Stomach (tissue), 9 donors: ENCODE results near the gene CYSLTR2. TPM values are rescaled to one million over a fixed set of nuclear protein-coding genes. Genes with fewer than 3 reads are reported as not detected.

Experiments used
- DNase-seq, 2 donors: peaks; one replicate each; pipeline versions ENCODE4 v3.0.0 to v3.0.0-alpha.2; 2013 to 2019
- H3K27ac ChIP-seq, 5 donors: fragments of 200-600 bp in 4 of 5; sonication (generic) in 4 of 5; one replicate each; pipeline ENCODE4 v1.5.1; 2013 to 2019; ENCODE audit warnings: mild to moderate bottlenecking in 1 of 5, moderate library complexity in 1 of 5
- H3K27me3 ChIP-seq, 3 donors: fragments of 200-600 bp; sonication (generic); one replicate each; pipeline ENCODE4 v1.5.1; 2017 to 2019; ENCODE audit warnings: mixed run types in 1 of 3
- H3K36me3 ChIP-seq, 4 donors: fragments of 200-600 bp; sonication (generic); 1 replicate in 3 of 4; 2 replicates in 1 of 4; pipeline ENCODE4 v1.5.1; 2016 to 2019
- H3K4me1 ChIP-seq, 4 donors: fragments of 200-600 bp; sonication (generic); one replicate each; pipeline ENCODE4 v1.5.1; 2016 to 2019
- H3K4me3 ChIP-seq, 4 donors: fragments of 200-600 bp; sonication (generic) in 3 of 4; one replicate each; pipeline ENCODE4 v1.5.1; 2016 to 2019; ENCODE audit warnings: mild to moderate bottlenecking in 1 of 4
- H3K9me3 ChIP-seq, 4 donors: fragments of 200-600 bp; sonication (generic); one replicate each; pipeline ENCODE4 v1.5.1; 2016 to 2019
- EP300 ChIP-seq: sonication (generic); formaldehyde crosslinking; IDR thresholded peaks from one replicate; pipeline ENCODE4 v1.6.1; 2017; ENCODE audit warnings: antibody characterized with exemption
- POLR2A ChIP-seq, 4 donors: fragments of 450-650 bp; IDR thresholded peaks; one replicate each; pipeline ENCODE4 v1.6.1; 2016; ENCODE audit warnings: antibody characterized with exemption in 4 of 4, control low read depth in 2 of 4, mild to moderate bottlenecking in 1 of 4, moderate library complexity in 1 of 4
- POLR2AphosphoS5 ChIP-seq, 3 donors: sonication (generic); formaldehyde crosslinking; IDR thresholded peaks; one replicate each; pipeline ENCODE4 v1.6.1; 2016; ENCODE audit warnings: antibody characterized with exemption in 3 of 3
- WGBS, 5 donors: extraction: QIAGEN DNeasy Blood & Tissue Kit in 3 of 5; methylation state at CpG; one replicate each; pipeline versions ENCODE4 v1.1.5 to v1.1.7; 2013 to 2018; 5-methylcytosine and 5-hydroxymethylcytosine counted together
- intact Hi-C: fragments of 100-400 bp; cut with DNase I; formaldehyde crosslinking; loops from one replicate; pipeline ENCODE4 v1.15.1; 2023; ENCODE audit warnings: low total_unique reads
- polyA plus RNA-seq, 3 donors: library from polyadenylated mRNA; stranded (reverse); fragments of 200-250 nt; gene quantifications; one replicate each; pipeline ENCODE4 v1.2.3, GENCODE V29; 2013
- total RNA-seq, 5 donors: library from RNA; depleted of rRNA; stranded (reverse); fragments of >200 nt; gene quantifications; one replicate each; pipeline versions ENCODE4 v1.1.0 to v1.2.3, GENCODE V29; 2014 to 2016
- TF ChIP-seq, protein P1 (sequence below), 7 experiments: fragments of 450-650 bp in 4 of 7; fragments of 200-600 bp in 3 of 7; sonication (generic) in 3 of 7; IDR thresholded peaks; one replicate each; pipeline ENCODE4 v1.5.1; 2016 to 2019; ENCODE audit warnings: antibody characterized with exemption in 7 of 7, control low read depth in 2 of 7, mild to moderate bottlenecking in 1 of 7
- donor health status: healthy with polysubstance abuse.
- donor health status: Bipolar disorder and iron deficiency.
- donor health status: healthy.

Gene CYSLTR2
- total and polyA plus RNA-seq, 8 donors = 0.61 to 1.3 TPM; not detected in 6

DNA sequence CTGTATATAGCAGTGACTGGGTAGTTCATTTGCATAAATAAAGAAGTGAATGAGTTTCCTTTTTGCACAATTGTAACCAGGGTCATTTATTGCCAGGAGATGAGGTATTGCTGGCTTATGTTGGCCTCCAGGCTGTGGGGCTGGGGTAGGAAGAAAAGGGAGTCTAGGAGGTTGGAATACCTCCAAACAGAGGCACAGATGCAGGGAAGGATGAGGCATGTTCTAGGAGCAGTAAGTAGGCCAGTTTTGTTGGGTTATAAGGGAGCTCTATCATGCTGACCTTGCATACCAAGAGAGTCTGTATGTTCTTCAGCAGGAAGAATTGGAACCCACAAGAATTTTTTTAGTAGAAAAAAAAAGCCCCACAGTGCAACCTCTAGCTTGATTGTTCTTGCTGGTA is 17.2 kb upstream of the CYSLTR2 start:
- H3K36me3 ChIP-seq = no peaks in the 10 kb centered on the region
- no peak for TF ChIP-seq POLR2AphosphoS5 (IDR thresholded peaks at IDR 0.05)
- TF ChIP-seq, protein P1, sequence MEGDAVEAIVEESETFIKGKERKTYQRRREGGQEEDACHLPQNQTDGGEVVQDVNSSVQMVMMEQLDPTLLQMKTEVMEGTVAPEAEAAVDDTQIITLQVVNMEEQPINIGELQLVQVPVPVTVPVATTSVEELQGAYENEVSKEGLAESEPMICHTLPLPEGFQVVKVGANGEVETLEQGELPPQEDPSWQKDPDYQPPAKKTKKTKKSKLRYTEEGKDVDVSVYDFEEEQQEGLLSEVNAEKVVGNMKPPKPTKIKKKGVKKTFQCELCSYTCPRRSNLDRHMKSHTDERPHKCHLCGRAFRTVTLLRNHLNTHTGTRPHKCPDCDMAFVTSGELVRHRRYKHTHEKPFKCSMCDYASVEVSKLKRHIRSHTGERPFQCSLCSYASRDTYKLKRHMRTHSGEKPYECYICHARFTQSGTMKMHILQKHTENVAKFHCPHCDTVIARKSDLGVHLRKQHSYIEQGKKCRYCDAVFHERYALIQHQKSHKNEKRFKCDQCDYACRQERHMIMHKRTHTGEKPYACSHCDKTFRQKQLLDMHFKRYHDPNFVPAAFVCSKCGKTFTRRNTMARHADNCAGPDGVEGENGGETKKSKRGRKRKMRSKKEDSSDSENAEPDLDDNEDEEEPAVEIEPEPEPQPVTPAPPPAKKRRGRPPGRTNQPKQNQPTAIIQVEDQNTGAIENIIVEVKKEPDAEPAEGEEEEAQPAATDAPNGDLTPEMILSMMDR (IDR thresholded peaks at IDR 0.05) = no peak
- no peak for TF ChIP-seq POLR2A (IDR thresholded peaks at IDR 0.05)
- TF ChIP-seq EP300 = no peak
- H3K4me3 ChIP-seq = no peak overlapping the region
- no peaks in the 10 kb centered on the region for H3K27me3 ChIP-seq
- no peak for DNase-seq
- peaks cover 4 to 34% (median 19%) of the 10 kb centered on the region in 4 donors for H3K9me3 ChIP-seq
- peaks cover 0 to 8% (median 0%) of the 10 kb centered on the region in 4 donors for H3K4me1 ChIP-seq
- H3K27ac ChIP-seq = no peak overlapping the region
- intact Hi-C loops = no loop called here

DNA sequence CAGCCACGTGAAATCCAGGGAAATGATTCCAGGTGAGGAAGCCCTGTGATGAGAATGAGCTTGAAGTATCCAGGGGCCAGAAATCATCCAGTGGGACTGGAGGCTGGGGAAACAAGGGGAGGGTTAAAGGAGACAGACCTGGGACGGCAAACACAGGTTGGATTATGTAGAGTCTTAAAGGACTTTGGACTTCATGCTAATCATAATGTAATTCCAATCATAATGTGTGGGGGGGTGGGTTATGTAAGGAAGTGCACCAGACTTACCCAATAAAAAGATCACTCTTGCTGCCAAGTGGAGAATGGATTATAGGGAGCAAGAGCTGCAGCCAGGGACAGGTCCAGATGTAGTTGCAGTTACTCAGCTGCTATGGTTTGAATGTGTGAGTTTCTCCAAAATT is 16.1 kb upstream of the CYSLTR2 start:
- Histone ChIP-seq H3K4me3 (no peak overlapping the region), H3K9me3 (peaks cover 4 to 34% (median 19%) of the 10 kb centered on the region in 4 donors), H3K36me3 (no peaks in the 10 kb centered on the region), H3K27me3 (no peaks in the 10 kb centered on the region), H3K27ac (no peak overlapping the region), H3K4me1 (no peaks in the 10 kb centered on the region)
- intact Hi-C loops = no loop called here
- TF ChIP-seq, protein P1 (IDR thresholded peaks at IDR 0.05) = no peak
- TF ChIP-seq POLR2A (IDR thresholded peaks at IDR 0.05) = no peak
- TF ChIP-seq POLR2AphosphoS5 (IDR thresholded peaks at IDR 0.05) = no peak
- no peak for TF ChIP-seq EP300
- 27 to 70% (median 52%) methylated on average over 2 of the region's 2 CpGs for WGBS, 5 donors
- no peak for DNase-seq

DNA sequence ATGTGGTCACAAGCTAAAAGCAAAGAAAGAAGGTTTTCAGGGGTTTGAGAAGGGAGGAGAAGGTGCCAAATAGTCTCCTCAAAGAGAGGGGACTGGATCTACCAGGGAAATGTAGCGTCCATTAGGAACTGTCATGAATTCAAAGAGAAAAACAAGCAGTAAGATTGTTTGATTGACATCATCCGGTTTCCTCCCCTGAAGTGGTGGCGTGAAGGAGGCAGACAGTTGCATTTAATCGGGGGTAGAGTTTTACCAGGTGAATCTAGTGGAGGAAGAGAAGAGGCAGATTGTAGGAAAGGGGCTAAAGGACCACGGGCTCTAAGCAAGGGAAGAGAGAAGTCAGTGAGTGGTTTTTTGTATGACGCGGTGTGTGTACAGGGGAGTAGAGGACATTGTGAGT is 13.0 kb upstream of the CYSLTR2 start:
- Histone ChIP-seq H3K36me3 (no peaks in the 10 kb centered on the region), H3K4me1 (no peaks in the 10 kb centered on the region), H3K4me3 (no peak overlapping the region), H3K9me3 (peaks cover 0 to 23% (median 10%) of the 10 kb centered on the region in 4 donors), H3K27me3 (no peaks in the 10 kb centered on the region), H3K27ac (no peak overlapping the region)
- 77 to 83% (median 81%) methylated on average over 7 of the region's 7 CpGs for WGBS, 5 donors
- TF ChIP-seq, protein P1 (IDR thresholded peaks at IDR 0.05) = no peak
- no peak for TF ChIP-seq POLR2AphosphoS5 (IDR thresholded peaks at IDR 0.05)
- TF ChIP-seq EP300 = no peak
- TF ChIP-seq POLR2A (IDR thresholded peaks at IDR 0.05) = no peak
- no peak for DNase-seq
- intact Hi-C loops = no loop called here

DNA sequence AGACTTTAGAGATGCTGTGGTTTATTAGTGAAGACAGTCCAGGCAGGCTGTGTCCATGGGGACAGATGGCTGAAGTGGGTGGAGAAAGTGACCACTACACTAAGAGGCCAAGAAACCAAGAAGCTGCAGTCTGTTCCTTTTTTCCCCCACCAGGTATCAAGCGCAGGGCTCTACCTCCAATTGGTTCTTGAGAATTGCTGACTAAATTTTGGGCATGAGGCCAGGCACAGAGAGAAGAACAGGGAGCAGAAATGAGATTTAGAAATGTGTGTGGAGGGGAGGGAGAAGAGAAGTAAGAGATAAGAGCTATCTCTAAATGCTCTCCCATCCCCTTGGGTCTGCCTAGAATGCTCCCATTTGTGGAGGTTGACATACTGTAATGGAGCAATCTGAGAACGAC is 12.3 kb upstream of the CYSLTR2 start:
- DNase-seq = no peak
- 72 to 98% (median 89%) methylated on average over 2 of the region's 2 CpGs for WGBS, 5 donors
- peaks cover 0 to 16% (median 7%) of the 10 kb centered on the region in 4 donors for H3K9me3 ChIP-seq
- H3K27me3 ChIP-seq = no peaks in the 10 kb centered on the region
- no peaks in the 10 kb centered on the region for H3K4me1 ChIP-seq
- TF ChIP-seq, protein P1 (IDR thresholded peaks at IDR 0.05) = no peak
- no peak for TF ChIP-seq EP300
- TF ChIP-seq POLR2AphosphoS5 (IDR thresholded peaks at IDR 0.05) = no peak
- TF ChIP-seq POLR2A (IDR thresholded peaks at IDR 0.05) = no peak
- intact Hi-C loops = no loop called here
- H3K4me3 ChIP-seq = no peak overlapping the region
- H3K27ac ChIP-seq = no peak overlapping the region
- H3K36me3 ChIP-seq = no peaks in the 10 kb centered on the region
